Superior temporal gyrus (tissue), 1 donor: ENCODE results near the gene ANKRD60.

Experiments
- DNase-seq: peaks from one replicate; pipeline ENCODE4 v3.0.0-alpha.2; 2016; ENCODE audit errors: extremely low spot score

Gene ANKRD60

GRCh38 chr20:58244517-58245030 lies 16.1 kb upstream of the ANKRD60 start:
- no peak for DNase-seq

GRCh38 chr20:58243653-58244410 lies 15.4 kb upstream of the ANKRD60 start:
- no peak for DNase-seq

DNA sequence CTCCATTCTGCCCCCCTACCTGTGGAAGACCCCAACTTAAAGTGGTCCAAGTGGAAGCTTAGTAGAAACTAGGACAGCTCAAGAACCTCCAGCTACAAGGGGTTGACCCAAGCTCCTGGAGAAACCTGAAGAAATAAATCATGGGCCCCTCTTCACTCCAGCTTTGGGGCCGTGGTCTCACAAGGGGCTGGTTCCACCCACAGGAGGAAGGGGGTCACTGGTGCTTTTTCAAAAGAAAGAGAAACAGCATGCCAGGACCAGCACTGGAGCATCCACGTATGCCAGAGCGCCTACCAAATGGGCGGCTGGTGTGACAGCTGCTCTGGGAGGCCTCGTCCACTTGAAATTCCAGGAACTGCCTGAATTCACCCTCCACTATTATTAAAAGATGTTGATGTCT lies 14.4 kb upstream of the ANKRD60 start:
- DNase-seq = no peak

- DNase-seq = no peak
Measured at GRCh38 chr20:58241766-58242465, 13.5 kb upstream of the ANKRD60 start.

DNA sequence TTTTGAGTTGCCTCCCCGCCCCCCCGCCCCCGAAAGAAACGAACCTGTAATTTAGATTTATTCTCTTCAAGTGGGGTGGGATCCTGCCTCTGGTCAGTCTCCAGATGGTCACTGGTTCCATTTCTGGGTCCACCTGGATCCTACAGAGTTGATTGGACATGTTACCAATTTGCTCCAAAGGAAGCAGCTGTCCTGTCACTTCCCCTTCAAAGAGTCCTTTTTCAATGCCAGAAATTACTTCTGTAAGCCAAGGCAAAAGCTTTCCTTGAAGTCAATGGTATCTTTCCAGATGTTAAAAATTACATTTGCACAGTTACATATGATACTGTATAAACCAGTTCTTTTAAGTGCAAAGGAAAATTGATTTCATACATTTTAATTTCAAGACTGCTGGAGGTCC lies 12.0 kb upstream of the ANKRD60 start:
- no peak for DNase-seq

DNA sequence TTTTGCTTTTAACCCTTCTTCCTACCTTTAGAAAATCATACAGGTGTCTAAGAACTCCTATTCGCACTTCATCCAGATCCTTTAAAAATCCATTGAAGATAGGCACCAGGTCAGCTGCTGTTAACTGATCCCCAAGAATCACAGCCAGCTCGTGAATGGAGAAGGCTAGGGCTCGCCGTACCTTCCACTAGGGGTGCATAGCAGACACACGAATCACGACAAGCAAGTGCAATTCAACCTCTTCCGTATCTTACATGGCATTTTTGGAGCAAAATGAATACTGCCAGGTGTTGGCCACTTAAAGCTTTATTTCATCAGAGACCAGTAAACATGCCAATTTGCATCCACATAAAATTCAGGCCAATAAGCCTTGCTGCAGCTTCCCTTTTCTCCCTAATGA lies 10.8 kb upstream of the ANKRD60 start:
- DNase-seq = no peak

DNA sequence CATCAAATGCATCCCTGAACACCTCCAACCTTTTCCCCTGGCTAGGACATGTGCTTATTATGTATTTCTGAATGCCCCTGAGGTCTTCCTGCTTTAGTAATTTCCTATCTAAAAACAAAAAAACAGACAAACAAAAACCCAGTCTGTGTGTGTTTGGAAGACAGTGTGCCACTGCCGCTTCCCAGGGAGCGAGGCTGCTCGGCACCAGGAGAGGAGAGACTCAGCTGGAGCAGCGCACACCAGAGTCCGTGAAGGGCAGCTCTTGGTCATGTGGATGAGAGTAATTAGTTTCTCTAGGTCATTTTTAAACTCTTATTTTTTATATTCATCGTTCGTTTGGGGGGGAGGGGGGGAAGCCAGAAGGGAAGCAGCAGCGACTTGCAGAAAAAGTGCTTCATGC lies 10.0 kb upstream of the ANKRD60 start:
- DNase-seq = no peak

GRCh38 chr20:58237318-58238132 lies 9.1 kb upstream of the ANKRD60 start:
- DNase-seq = no peak

DNA sequence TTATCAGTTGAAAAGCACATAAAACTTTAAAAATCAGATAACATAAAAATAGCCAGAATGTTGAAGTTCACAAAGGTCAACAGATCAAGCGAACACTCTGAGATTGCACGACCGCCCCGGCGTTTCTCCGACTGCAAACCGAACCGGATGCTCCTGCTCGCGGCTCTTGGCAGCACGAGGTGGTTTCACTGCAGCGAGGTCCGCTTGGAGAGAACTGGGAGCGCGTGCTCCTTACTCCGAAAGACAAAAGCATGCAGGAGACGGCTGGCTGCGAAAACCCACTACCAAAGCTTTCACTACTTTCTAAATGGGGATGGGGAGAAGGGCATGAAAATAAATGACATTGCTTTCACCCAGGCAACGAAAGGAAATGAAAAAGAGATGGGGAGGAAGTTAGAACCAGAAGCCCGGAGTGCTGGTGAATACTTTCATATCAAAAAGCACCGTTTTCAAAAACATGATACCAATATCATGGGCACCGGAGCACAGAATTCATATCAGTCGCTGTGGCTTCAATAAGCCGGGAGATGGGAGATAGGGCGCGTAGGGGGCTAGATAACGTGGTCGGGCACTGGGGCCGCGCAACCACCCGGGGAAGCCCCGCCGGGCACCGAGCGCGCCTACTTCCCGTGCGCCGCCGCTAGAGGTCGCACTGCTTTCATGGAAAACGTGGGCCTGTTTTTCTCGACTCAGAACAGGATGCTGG lies 8.3 kb upstream of the ANKRD60 start:
- peak; percentile 85 for DNase-seq

DNA sequence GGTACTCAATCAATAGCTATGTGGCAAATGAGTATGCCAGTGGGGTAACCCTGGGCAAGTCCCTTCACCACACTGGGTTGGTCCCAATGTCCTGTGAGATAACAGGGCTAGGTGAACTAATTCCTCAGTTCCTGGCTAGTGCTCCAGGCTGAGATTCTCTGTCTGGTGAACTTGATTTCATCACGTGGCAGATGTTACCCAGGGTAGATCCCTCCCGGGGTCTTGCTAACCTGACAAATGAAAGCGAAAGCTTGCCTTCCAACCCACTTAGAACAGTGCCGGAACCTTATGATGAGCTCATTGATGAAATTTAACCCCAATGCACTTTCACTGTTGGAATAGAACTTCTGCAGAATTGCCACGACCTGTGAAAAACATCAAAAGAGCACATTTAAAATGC lies 6.6 kb upstream of the ANKRD60 start:
- no peak for DNase-seq

GRCh38 chr20:58233881-58234528 lies 5.6 kb upstream of the ANKRD60 start:
- DNase-seq = no peak

GRCh38 chr20:58233393-58233792 lies 4.9 kb upstream of the ANKRD60 start:
- no peak for DNase-seq

GRCh38 chr20:58231683-58232082 lies 3.2 kb upstream of the ANKRD60 start:
- peak; percentile 56 for DNase-seq

DNA sequence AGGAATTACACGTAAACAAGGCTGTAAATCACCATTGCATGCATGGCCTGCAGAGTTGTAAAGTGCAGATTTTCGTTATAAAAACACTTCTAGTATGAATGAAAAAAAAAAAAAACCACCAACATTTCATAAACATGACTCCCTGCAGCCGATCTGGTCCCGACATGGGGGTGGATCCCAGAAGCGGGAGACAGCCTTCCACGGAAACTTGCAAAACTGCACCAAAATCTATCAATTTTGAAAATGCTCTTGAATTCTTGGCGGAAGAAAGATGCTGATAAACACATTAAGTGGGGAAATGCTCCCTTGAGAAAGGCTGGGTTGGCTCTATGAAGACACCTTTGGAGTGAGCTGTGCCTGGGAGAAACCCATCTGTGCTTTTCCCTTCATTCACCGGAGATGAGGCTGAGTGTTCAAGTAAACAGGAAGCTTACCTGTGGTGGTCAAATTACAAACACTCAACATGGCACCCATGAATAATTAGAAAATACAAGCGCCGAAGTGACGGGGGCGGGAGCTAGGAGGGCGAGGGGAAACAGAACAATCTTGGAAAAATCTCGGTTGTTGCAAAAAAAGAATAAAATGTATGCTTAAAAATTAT lies 845 bp upstream of the ANKRD60 start:
- DNase-seq = no peak

GRCh38 chr20:58228103-58228483 lies 360 bp downstream of the ANKRD60 start:
- no peak for DNase-seq

- no peak for DNase-seq
Measured at GRCh38 chr20:58227391-58228102, 906 bp downstream of the ANKRD60 start.

DNA sequence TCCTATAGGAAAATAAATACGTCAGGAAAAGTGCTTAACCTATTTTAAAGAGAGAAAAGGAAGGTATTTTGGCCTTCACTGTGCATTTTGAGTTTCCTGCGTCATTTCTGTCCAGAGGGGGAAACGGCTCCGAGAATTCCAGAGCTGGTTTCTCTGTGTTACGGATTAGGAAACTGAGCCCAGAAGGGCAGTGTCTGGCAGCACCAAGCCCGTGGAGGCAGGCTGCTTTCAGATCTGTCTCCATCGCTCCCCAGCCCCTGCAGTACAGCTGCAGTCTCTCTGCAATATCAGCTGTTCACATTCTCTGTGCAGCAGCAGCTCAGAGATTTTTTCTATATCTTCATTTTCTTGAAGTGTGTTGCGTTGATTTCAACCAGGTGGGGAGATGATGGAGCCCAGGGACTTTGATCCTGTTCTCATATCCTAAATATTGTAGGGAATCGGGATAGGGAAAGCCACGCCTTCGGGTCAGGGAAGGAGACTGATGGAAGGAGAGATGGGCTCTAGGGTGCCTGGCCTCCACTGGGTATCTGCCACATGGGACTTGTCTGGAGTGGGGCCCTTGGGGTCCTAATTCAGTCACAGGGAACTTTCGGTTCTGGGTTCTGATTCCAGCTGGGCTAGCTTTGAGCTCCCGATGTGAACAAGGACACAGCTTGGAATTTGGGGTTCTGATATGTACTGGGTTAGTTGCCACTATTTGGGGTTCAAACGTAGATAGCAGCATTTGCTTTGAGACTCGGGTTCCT lies 2.8 kb downstream of the ANKRD60 start:
- DNase-seq = no peak

DNA sequence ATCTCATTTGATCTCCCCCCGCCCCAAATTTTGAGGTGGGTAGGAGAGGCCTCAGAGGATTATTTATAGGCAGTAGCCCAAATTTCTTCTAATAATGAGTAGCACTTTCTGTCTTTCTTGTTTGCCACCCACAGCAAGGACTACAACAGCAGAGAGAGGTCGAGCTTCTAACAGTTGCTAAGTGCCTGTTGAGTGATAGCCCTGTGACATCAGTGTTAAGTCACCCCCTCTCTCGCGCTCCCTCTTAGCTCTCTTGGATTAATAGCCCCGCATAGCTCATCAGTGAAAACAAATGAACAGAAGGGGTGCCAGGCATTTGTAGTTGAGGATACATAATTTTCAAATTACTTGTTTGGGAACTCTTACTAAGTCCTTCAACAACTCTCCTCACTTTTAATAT lies 3.5 kb downstream of the ANKRD60 start:
- DNase-seq = no peak

DNA sequence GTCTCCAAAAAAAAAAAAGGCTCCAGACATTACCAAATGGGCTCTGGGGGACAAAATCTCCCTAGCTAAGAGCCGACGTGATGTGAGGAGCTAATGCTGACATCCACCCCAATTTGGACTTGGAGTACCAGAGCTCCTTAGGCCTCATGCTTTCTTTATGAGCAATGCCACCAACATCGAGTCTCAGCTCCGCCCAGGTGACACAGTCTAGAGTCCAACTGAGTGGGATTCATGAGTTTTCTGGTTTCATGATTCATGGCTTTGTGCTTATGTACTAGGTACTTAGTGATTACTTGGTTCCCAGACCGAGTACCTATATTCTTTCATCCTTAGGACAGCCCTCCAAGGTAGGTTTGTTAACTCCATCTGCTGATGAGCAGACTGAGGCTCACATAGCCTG lies 4.4 kb downstream of the ANKRD60 start:
- no peak for DNase-seq
